Liver (tissue), 3 donors: Measurements from ENCODE around the gene WAC.

Experiments
- FOXA1 ChIP-seq: IDR thresholded peaks from 2 replicates; pipeline ENCODE4 v1.6.1; 2016; ENCODE audit warnings: antibody characterized with exemption
- JUND ChIP-seq, 2 donors: IDR thresholded peaks; 2 replicates each; pipeline ENCODE4 v1.6.1; 2016; ENCODE audit warnings: antibody characterized with exemption in 2 of 2
- NR2F2 ChIP-seq: IDR thresholded peaks from 2 replicates; pipeline ENCODE4 v1.6.1; 2016; ENCODE audit warnings: antibody characterized with exemption
- RAD21 ChIP-seq, 2 donors: IDR thresholded peaks; 2 replicates each; pipeline ENCODE4 v1.6.1; 2016; ENCODE audit warnings: antibody characterized with exemption in 2 of 2, mild to moderate bottlenecking in 2 of 2
- REST ChIP-seq: IDR thresholded peaks from 2 replicates; pipeline ENCODE4 v1.6.1; 2016; ENCODE audit warnings: antibody characterized with exemption, mild to moderate bottlenecking
- RXRA ChIP-seq, 2 donors: IDR thresholded peaks; 2 replicates each; pipeline ENCODE4 v1.6.1; 2017 to 2018; ENCODE audit warnings: antibody characterized with exemption in 2 of 2, mild to moderate bottlenecking in 1 of 2
- SP1 ChIP-seq: IDR thresholded peaks from 2 replicates; pipeline ENCODE4 v1.6.1; 2018; ENCODE audit warnings: antibody characterized with exemption, mild to moderate bottlenecking
- YY1 ChIP-seq: IDR thresholded peaks from 2 replicates; pipeline ENCODE4 v1.6.1; 2016; ENCODE audit warnings: antibody characterized with exemption, mild to moderate bottlenecking
- TF ChIP-seq, protein P1 (sequence below): fragments of 150-350 bp; IDR thresholded peaks from 2 replicates; pipeline ENCODE4 v1.5.1; 2017; ENCODE audit warnings: improper control_type of control experiment, low read depth, low read length; ENCODE audit not compliant: missing input control
- TF ChIP-seq, protein P2 (sequence below): IDR thresholded peaks from 2 replicates; pipeline ENCODE4 v1.6.1; 2016; ENCODE audit warnings: antibody characterized with exemption
- TF ChIP-seq, protein P3 (sequence below): IDR thresholded peaks from 2 replicates; pipeline ENCODE4 v1.6.1; 2016; ENCODE audit warnings: antibody characterized with exemption
- TF ChIP-seq, protein P4 (sequence below): IDR thresholded peaks from 2 replicates; pipeline ENCODE4 v1.6.1; 2016; ENCODE audit warnings: antibody characterized with exemption
- donor health status: healthy.
- donor health status: healthy.

- TF ChIP-seq RAD21 (IDR thresholded peaks at IDR 0.05) (no peak), FOXA1 (no peak), JUND (IDR thresholded peaks at IDR 0.05) (no peak), YY1 (no peak), REST (no peak), RXRA (IDR thresholded peaks at IDR 0.05) (no peak), NR2F2 (no peak), SP1 (no peak)
- TF ChIP-seq, protein P1, sequence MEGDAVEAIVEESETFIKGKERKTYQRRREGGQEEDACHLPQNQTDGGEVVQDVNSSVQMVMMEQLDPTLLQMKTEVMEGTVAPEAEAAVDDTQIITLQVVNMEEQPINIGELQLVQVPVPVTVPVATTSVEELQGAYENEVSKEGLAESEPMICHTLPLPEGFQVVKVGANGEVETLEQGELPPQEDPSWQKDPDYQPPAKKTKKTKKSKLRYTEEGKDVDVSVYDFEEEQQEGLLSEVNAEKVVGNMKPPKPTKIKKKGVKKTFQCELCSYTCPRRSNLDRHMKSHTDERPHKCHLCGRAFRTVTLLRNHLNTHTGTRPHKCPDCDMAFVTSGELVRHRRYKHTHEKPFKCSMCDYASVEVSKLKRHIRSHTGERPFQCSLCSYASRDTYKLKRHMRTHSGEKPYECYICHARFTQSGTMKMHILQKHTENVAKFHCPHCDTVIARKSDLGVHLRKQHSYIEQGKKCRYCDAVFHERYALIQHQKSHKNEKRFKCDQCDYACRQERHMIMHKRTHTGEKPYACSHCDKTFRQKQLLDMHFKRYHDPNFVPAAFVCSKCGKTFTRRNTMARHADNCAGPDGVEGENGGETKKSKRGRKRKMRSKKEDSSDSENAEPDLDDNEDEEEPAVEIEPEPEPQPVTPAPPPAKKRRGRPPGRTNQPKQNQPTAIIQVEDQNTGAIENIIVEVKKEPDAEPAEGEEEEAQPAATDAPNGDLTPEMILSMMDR = no peak
- TF ChIP-seq, protein P2, sequence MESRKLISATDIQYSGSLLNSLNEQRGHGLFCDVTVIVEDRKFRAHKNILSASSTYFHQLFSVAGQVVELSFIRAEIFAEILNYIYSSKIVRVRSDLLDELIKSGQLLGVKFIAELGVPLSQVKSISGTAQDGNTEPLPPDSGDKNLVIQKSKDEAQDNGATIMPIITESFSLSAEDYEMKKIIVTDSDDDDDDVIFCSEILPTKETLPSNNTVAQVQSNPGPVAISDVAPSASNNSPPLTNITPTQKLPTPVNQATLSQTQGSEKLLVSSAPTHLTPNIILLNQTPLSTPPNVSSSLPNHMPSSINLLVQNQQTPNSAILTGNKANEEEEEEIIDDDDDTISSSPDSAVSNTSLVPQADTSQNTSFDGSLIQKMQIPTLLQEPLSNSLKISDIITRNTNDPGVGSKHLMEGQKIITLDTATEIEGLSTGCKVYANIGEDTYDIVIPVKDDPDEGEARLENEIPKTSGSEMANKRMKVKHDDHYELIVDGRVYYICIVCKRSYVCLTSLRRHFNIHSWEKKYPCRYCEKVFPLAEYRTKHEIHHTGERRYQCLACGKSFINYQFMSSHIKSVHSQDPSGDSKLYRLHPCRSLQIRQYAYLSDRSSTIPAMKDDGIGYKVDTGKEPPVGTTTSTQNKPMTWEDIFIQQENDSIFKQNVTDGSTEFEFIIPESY = no peak
- TF ChIP-seq, protein P3, sequence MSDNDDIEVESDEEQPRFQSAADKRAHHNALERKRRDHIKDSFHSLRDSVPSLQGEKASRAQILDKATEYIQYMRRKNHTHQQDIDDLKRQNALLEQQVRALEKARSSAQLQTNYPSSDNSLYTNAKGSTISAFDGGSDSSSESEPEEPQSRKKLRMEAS = no peak
- TF ChIP-seq, protein P4, sequence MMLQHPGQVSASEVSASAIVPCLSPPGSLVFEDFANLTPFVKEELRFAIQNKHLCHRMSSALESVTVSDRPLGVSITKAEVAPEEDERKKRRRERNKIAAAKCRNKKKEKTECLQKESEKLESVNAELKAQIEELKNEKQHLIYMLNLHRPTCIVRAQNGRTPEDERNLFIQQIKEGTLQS = no peak
Measured at GRCh38 chr10:28668363-28669226, 135.7 kb downstream of the WAC start.
